ENCODE results near the gene FBXL4.

FBXL4 gene

GRCh38 chr6:98832284-98833056 lies 115.3 kb downstream of the FBXL4 start:
- peak; percentile 47 for DNase-seq (ENCODE audit: low read depth)
- no peak overlapping the region for H3K4me3 ChIP-seq (ENCODE audit: low read depth, low read length)
- TF ChIP-seq CTCF (conservative IDR thresholded peaks at IDR 0.05; ENCODE audit: low read depth, low read length), result no peak

- no peak for DNase-seq (ENCODE audit: low read depth)
- no peak overlapping the region for H3K4me3 ChIP-seq (ENCODE audit: low read depth, low read length)
- TF ChIP-seq CTCF (conservative IDR thresholded peaks at IDR 0.05; ENCODE audit: low read depth, low read length), result no peak
Observed at GRCh38 chr6:98831959-98832283, 115.8 kb downstream of the FBXL4 start.

GRCh38 chr6:98831057-98831958 lies 116.4 kb downstream of the FBXL4 start:
- TF ChIP-seq CTCF (conservative IDR thresholded peaks at IDR 0.05; ENCODE audit: low read depth, low read length), result no peak
- no peak overlapping the region for H3K4me3 ChIP-seq (ENCODE audit: low read depth, low read length)
- DNase-seq (ENCODE audit: low read depth), result no peak

- no peak overlapping the region for H3K4me3 ChIP-seq (ENCODE audit: low read depth, low read length)
- TF ChIP-seq CTCF (conservative IDR thresholded peaks at IDR 0.05; ENCODE audit: low read depth, low read length), result no peak
- no peak for DNase-seq (ENCODE audit: low read depth)
Observed at GRCh38 chr6:98830146-98830545, 117.6 kb downstream of the FBXL4 start.

GRCh38 chr6:98828941-98829411 lies 118.8 kb downstream of the FBXL4 start:
- no peak for TF ChIP-seq CTCF (conservative IDR thresholded peaks at IDR 0.05; ENCODE audit: low read depth, low read length)
- no peak for DNase-seq (ENCODE audit: low read depth)
- H3K4me3 ChIP-seq (ENCODE audit: low read depth, low read length), result no peak overlapping the region

- DNase-seq (ENCODE audit: low read depth), result no peak
- TF ChIP-seq CTCF (conservative IDR thresholded peaks at IDR 0.05; ENCODE audit: low read depth, low read length), result no peak
- H3K4me3 ChIP-seq (ENCODE audit: low read depth, low read length), result no peak overlapping the region
Observed at GRCh38 chr6:98828211-98828788, 119.4 kb downstream of the FBXL4 start.

All from choroid plexus epithelial cell (primary cell).